Loucy (cell line): ENCODE data around the gene MT1HL1.

Source experiments
- EZH2phosphoT487 ChIP-seq: fragments of 200-600 bp; IDR thresholded peaks from 2 replicates; pipeline ENCODE4 v1.6.1; 2018; ENCODE audit warnings: antibody characterized with exemption, mild to moderate bottlenecking, moderate library complexity, borderline replicate concordance
- TF ChIP-seq, protein P1 (sequence below): fragments of 200-600 bp; sonication (generic); conservative IDR thresholded peaks from 2 replicates; pipeline ENCODE4 v1.5.1; 2014; ENCODE audit warnings: mild to moderate bottlenecking, antibody characterized with exemption, low read length

DNA sequence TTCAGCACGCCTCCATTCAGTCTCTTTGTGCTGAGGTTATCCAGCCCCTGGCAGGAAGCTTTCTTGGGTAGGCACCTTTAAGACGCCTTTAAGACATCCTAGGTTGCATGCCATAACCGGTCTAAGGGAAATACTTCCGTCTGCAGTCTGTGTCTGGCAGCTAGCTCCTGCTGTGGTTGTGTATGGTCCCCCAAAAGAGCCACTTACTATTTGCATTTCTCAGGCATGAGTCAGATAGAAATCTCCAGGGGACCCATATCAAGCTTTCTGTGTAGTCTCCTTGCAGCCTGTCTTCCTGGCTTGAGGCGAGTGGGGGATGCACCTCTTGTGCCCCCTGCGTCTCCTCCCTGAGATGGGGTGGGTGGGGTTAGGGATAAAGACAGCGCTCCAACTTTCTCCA, 27.8 kb upstream of the MT1HL1 start:
- TF ChIP-seq, protein P1, sequence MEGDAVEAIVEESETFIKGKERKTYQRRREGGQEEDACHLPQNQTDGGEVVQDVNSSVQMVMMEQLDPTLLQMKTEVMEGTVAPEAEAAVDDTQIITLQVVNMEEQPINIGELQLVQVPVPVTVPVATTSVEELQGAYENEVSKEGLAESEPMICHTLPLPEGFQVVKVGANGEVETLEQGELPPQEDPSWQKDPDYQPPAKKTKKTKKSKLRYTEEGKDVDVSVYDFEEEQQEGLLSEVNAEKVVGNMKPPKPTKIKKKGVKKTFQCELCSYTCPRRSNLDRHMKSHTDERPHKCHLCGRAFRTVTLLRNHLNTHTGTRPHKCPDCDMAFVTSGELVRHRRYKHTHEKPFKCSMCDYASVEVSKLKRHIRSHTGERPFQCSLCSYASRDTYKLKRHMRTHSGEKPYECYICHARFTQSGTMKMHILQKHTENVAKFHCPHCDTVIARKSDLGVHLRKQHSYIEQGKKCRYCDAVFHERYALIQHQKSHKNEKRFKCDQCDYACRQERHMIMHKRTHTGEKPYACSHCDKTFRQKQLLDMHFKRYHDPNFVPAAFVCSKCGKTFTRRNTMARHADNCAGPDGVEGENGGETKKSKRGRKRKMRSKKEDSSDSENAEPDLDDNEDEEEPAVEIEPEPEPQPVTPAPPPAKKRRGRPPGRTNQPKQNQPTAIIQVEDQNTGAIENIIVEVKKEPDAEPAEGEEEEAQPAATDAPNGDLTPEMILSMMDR, result no peak
- TF ChIP-seq EZH2phosphoT487, result no peak
